ENCODE measurements around the gene CITED2.

CITED2 gene

DNA sequence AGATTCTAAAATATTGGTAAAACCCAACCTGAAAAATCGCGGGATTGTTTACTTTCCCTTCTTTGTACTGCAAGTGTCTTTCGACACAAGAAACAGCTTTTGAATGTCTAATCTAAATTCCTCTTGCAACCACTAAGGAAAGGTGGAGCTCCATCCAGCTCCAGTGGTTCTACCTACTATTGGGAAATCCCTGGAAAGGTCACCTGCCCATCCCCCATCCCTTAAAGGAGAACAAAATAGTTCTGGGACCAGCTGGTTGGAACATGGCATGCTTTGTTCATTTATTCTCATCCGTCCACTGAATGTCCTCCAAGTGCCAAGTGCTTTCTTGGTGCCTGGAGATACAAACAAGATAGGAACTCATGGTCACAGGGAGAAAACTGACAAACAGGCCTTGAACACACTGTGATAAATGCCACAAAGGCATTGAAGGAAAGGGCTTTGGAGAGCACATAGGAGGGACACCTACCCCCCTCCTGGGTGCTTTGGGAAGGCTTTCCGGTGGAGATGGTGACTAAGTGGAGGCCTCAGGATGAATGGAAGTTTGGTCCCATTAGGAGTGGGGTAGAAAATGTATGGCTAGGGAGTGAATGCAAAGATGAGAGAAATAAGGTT is 2.3 kb upstream of the CITED2 start:
- H3K9me3 ChIP-seq (ENCODE audit: control insufficient read depth, insufficient read depth, low read depth, low read length), result no peaks in the 10 kb centered on the region
- peaks cover 6% of the 10 kb centered on the region for H3K4me1 ChIP-seq (ENCODE audit: control insufficient read depth, insufficient read depth, low read length)
- peaks cover 0 to 20% of the 10 kb centered on the region in 2 experiments; a peak in 1 of 3 replicates for H3K36me3 ChIP-seq (ENCODE audit: control insufficient read depth in 2 of 2, insufficient read depth in 1 of 2, low read length in 2 of 2)
- ChIA-PET CTCF (no interaction called here), POLR2A (interaction anchor here (0.5 to 8.1 kb wide), 3 partner anchors 155 to 211 kb away, joined by 3 to 141 read pairs (median 7); no protein-coding TSS in a partner anchor)
- TF ChIP-seq, protein P1, sequence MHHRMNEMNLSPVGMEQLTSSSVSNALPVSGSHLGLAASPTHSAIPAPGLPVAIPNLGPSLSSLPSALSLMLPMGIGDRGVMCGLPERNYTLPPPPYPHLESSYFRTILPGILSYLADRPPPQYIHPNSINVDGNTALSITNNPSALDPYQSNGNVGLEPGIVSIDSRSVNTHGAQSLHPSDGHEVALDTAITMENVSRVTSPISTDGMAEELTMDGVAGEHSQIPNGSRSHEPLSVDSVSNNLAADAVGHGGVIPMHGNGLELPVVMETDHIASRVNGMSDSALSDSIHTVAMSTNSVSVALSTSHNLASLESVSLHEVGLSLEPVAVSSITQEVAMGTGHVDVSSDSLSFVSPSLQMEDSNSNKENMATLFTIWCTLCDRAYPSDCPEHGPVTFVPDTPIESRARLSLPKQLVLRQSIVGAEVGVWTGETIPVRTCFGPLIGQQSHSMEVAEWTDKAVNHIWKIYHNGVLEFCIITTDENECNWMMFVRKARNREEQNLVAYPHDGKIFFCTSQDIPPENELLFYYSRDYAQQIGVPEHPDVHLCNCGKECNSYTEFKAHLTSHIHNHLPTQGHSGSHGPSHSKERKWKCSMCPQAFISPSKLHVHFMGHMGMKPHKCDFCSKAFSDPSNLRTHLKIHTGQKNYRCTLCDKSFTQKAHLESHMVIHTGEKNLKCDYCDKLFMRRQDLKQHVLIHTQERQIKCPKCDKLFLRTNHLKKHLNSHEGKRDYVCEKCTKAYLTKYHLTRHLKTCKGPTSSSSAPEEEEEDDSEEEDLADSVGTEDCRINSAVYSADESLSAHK (tag by site-specific recombination; IDR thresholded peaks at IDR 0.05), result no peak
- TF ChIP-seq, protein P2, sequence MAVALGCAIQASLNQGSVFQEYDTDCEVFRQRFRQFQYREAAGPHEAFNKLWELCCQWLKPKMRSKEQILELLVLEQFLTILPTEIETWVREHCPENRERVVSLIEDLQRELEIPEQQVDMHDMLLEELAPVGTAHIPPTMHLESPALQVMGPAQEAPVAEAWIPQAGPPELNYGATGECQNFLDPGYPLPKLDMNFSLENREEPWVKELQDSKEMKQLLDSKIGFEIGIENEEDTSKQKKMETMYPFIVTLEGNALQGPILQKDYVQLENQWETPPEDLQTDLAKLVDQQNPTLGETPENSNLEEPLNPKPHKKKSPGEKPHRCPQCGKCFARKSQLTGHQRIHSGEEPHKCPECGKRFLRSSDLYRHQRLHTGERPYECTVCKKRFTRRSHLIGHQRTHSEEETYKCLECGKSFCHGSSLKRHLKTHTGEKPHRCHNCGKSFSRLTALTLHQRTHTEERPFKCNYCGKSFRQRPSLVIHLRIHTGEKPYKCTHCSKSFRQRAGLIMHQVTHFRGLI (tag by site-specific recombination; IDR thresholded peaks at IDR 0.05), result no peak
- TF ChIP-seq ZBTB48 (tag by site-specific recombination; IDR thresholded peaks at IDR 0.05) (peak; percentile 52; the same call in 1 of the 2 replicates), ZNF37A (tag by site-specific recombination; IDR thresholded peaks at IDR 0.05) (no peak), ZNF248 (tag by site-specific recombination; IDR thresholded peaks at IDR 0.05) (no peak), ZNF121 (tag by site-specific recombination; IDR thresholded peaks at IDR 0.05) (no peak), ZNF521 (tag by site-specific recombination; IDR thresholded peaks at IDR 0.05) (no peak), ZNF416 (tag by site-specific recombination; IDR thresholded peaks at IDR 0.05) (no peak), ZNF660 (tag by site-specific recombination; IDR thresholded peaks at IDR 0.05) (no peak), ZNF561 (tag by site-specific recombination; IDR thresholded peaks at IDR 0.05; ENCODE audit: borderline replicate concordance) (no peak), ZNF830 (tag by site-specific recombination; IDR thresholded peaks at IDR 0.05; ENCODE audit: low read depth) (no peak), TRIM28 (IDR thresholded peaks at IDR 0.05; ENCODE audit: borderline replicate concordance, low read length) (0 out of 2 replicates have a peak, but pooled peaks have one; percentile 20)
- TF ChIP-seq, protein P3, sequence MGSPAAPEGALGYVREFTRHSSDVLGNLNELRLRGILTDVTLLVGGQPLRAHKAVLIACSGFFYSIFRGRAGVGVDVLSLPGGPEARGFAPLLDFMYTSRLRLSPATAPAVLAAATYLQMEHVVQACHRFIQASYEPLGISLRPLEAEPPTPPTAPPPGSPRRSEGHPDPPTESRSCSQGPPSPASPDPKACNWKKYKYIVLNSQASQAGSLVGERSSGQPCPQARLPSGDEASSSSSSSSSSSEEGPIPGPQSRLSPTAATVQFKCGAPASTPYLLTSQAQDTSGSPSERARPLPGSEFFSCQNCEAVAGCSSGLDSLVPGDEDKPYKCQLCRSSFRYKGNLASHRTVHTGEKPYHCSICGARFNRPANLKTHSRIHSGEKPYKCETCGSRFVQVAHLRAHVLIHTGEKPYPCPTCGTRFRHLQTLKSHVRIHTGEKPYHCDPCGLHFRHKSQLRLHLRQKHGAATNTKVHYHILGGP (tag by site-specific recombination; IDR thresholded peaks at IDR 0.05), result peak; percentile 13; the same call in 1 of the 2 replicates
- TF ChIP-seq, protein P4, sequence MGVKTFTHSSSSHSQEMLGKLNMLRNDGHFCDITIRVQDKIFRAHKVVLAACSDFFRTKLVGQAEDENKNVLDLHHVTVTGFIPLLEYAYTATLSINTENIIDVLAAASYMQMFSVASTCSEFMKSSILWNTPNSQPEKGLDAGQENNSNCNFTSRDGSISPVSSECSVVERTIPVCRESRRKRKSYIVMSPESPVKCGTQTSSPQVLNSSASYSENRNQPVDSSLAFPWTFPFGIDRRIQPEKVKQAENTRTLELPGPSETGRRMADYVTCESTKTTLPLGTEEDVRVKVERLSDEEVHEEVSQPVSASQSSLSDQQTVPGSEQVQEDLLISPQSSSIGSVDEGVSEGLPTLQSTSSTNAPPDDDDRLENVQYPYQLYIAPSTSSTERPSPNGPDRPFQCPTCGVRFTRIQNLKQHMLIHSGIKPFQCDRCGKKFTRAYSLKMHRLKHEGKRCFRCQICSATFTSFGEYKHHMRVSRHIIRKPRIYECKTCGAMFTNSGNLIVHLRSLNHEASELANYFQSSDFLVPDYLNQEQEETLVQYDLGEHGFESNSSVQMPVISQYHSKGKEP (tag by site-specific recombination; IDR thresholded peaks at IDR 0.05), result no peak
- H3K27ac ChIP-seq (ENCODE audit: extremely low read depth, low read depth, low read length), result peak overlapping the region; percentile 94; the same call in 1 of the 2 replicates
- no peak overlapping the region for H3K4me3 ChIP-seq (ENCODE audit: low read depth, low read length)

DNA sequence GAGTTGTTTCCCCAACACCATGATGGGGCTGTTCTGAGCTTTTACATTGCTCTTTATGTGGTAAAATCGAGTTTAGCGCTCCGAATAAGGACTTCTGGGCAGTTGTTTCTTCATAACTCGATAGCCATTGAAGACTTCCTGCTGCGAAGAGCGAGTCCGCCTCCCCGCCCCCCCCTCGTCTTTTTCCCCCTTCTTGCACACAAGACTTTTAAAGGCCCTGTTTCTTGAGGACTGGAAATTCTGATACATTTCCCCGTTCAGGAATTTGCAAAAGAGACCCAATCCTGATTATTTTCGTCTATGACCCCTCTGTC is 1.5 kb upstream of the CITED2 start:
- Histone ChIP-seq H3K27ac (ENCODE audit: extremely low read depth, low read depth, low read length) (peak overlapping the region; percentile 94), H3K9me3 (ENCODE audit: control insufficient read depth, insufficient read depth, low read depth, low read length) (no peaks in the 10 kb centered on the region), H3K4me3 (ENCODE audit: low read depth, low read length) (peak overlapping the region; percentile 79), H3K36me3 (ENCODE audit: control insufficient read depth in 2 of 2, insufficient read depth in 1 of 2, low read length in 2 of 2) (peaks cover 0 to 25% of the 10 kb centered on the region in 2 experiments; a peak in 1 of 3 replicates), H3K4me1 (ENCODE audit: control insufficient read depth, insufficient read depth, low read length) (peaks cover 13% of the 10 kb centered on the region)
- ChIA-PET POLR2A (interaction anchor here (0.5 to 8.1 kb wide), 20 partner anchors 9 to 506 kb away, joined by 3 to 141 read pairs (median 8); no protein-coding TSS in a partner anchor), CTCF (interaction anchor here (0.5 to 1.6 kb wide), 7 partner anchors 11 to 1540 kb away, joined by 3 to 7 read pairs (median 3); no protein-coding TSS in a partner anchor)
- TF ChIP-seq, protein P5, sequence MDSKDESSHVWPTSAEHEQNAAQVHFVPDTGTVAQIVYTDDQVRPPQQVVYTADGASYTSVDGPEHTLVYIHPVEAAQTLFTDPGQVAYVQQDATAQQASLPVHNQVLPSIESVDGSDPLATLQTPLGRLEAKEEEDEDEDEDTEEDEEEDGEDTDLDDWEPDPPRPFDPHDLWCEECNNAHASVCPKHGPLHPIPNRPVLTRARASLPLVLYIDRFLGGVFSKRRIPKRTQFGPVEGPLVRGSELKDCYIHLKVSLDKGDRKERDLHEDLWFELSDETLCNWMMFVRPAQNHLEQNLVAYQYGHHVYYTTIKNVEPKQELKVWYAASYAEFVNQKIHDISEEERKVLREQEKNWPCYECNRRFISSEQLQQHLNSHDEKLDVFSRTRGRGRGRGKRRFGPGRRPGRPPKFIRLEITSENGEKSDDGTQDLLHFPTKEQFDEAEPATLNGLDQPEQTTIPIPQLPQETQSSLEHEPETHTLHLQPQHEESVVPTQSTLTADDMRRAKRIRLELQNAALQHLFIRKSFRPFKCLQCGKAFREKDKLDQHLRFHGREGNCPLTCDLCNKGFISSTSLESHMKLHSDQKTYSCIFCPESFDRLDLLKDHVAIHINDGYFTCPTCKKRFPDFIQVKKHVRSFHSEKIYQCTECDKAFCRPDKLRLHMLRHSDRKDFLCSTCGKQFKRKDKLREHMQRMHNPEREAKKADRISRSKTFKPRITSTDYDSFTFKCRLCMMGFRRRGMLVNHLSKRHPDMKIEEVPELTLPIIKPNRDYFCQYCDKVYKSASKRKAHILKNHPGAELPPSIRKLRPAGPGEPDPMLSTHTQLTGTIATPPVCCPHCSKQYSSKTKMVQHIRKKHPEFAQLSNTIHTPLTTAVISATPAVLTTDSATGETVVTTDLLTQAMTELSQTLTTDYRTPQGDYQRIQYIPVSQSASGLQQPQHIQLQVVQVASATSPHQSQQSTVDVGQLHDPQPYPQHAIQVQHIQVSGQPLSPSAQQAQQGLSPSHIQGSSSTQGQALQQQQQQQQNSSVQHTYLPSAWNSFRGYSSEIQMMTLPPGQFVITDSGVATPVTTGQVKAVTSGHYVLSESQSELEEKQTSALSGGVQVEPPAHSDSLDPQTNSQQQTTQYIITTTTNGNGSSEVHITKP (tag by site-specific recombination; IDR thresholded peaks at IDR 0.05), result peak; percentile 51
- TF ChIP-seq ZBTB1 (tag by site-specific recombination; IDR thresholded peaks at IDR 0.05) (no peak), ZNF560 (tag by site-specific recombination; IDR thresholded peaks at IDR 0.05; ENCODE audit: borderline replicate concordance) (no peak)
- TF ChIP-seq, protein P6, sequence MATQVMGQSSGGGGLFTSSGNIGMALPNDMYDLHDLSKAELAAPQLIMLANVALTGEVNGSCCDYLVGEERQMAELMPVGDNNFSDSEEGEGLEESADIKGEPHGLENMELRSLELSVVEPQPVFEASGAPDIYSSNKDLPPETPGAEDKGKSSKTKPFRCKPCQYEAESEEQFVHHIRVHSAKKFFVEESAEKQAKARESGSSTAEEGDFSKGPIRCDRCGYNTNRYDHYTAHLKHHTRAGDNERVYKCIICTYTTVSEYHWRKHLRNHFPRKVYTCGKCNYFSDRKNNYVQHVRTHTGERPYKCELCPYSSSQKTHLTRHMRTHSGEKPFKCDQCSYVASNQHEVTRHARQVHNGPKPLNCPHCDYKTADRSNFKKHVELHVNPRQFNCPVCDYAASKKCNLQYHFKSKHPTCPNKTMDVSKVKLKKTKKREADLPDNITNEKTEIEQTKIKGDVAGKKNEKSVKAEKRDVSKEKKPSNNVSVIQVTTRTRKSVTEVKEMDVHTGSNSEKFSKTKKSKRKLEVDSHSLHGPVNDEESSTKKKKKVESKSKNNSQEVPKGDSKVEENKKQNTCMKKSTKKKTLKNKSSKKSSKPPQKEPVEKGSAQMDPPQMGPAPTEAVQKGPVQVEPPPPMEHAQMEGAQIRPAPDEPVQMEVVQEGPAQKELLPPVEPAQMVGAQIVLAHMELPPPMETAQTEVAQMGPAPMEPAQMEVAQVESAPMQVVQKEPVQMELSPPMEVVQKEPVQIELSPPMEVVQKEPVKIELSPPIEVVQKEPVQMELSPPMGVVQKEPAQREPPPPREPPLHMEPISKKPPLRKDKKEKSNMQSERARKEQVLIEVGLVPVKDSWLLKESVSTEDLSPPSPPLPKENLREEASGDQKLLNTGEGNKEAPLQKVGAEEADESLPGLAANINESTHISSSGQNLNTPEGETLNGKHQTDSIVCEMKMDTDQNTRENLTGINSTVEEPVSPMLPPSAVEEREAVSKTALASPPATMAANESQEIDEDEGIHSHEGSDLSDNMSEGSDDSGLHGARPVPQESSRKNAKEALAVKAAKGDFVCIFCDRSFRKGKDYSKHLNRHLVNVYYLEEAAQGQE (tag by site-specific recombination; IDR thresholded peaks at IDR 0.05), result 0 out of 2 replicates have a peak, but pooled peaks have one; percentile 4
